ENCODE measurements around the gene CLEC18C.
"Not testable (repeated sequence)": the region's sequence is repeated elsewhere in the genome, so short reads cannot be mapped to it uniquely, and the experiment has no call there.

Gene CLEC18C

DNA sequence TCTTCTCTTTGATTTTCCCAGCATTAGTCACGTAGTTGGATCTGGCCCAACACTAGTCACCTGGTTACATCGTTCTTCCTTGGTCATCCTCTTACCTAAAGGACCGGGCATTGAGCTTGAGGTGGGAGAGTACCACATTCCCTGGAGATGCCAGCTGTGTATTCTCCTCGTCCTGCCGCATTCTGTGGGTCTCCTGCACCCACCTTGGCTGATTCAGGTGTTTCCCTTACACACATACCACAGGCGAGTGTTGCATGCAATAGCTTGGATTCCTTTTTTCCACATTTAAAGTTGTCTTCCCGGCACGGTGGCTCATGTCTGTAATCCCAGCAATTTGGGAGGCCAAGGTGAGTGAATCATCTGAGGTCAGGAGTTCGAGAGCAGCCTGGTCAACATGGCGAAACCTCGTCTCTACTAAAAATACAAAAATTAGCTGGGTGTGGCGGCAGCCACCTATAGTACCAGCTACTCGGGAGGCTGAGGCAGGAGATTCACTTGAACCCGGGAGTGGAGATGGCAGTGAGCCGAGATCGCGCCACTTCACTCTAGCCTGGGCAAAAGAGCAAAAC lies 21.6 kb upstream of the CLEC18C start:
- no peaks in the 10 kb centered on the region for H3K27me3 ChIP-seq (replicated peaks; ENCODE audit: insufficient read depth, low read length)
- H3K4me1 ChIP-seq (ENCODE audit: low read length) = no peaks in the 10 kb centered on the region
- H3K4me2 ChIP-seq (ENCODE audit: low read depth, low read length) = no peak overlapping the region
- H3K79me2 ChIP-seq (ENCODE audit: low read length) = no peaks in the 10 kb centered on the region
- no peak overlapping the region for H2AFZ ChIP-seq (ENCODE audit: low read length)
- H3K27ac ChIP-seq (ENCODE audit: low read length) = no peak overlapping the region
- no peaks in the 10 kb centered on the region for H4K20me1 ChIP-seq (ENCODE audit: insufficient read depth, low read length)
- H3K9me2 ChIP-seq (replicated peaks; ENCODE audit: insufficient read depth, low read length) = no peaks in the 10 kb centered on the region
- peaks cover 6% of the 10 kb centered on the region; the same call in 1 of the 2 replicates for H3K36me3 ChIP-seq (replicated peaks; ENCODE audit: insufficient read depth, low read length)
- no peak overlapping the region for H3K9ac ChIP-seq (ENCODE audit: low read length)
- H3F3A ChIP-seq (ENCODE audit: insufficient read depth, low read length) = no peaks in the 10 kb centered on the region
- no peak for DNase-seq
- TF ChIP-seq, protein P1, sequence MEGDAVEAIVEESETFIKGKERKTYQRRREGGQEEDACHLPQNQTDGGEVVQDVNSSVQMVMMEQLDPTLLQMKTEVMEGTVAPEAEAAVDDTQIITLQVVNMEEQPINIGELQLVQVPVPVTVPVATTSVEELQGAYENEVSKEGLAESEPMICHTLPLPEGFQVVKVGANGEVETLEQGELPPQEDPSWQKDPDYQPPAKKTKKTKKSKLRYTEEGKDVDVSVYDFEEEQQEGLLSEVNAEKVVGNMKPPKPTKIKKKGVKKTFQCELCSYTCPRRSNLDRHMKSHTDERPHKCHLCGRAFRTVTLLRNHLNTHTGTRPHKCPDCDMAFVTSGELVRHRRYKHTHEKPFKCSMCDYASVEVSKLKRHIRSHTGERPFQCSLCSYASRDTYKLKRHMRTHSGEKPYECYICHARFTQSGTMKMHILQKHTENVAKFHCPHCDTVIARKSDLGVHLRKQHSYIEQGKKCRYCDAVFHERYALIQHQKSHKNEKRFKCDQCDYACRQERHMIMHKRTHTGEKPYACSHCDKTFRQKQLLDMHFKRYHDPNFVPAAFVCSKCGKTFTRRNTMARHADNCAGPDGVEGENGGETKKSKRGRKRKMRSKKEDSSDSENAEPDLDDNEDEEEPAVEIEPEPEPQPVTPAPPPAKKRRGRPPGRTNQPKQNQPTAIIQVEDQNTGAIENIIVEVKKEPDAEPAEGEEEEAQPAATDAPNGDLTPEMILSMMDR (IDR thresholded peaks at IDR 0.05; ENCODE audit: low read length) = no peak
- no peak for TF ChIP-seq EZH2phosphoT487 (IDR thresholded peaks at IDR 0.05; ENCODE audit: low read length)
- no peak for TF ChIP-seq EZH2 (optimal IDR thresholded peaks at IDR 0.05; ENCODE audit: low read depth, low read length)
- no peaks in the 10 kb centered on the region for H3K9me3 ChIP-seq (replicated peaks; ENCODE audit: insufficient read depth, low read length)
- no peak overlapping the region for H3K4me3 ChIP-seq (ENCODE audit: low read length)

- H3K79me2 ChIP-seq (ENCODE audit: low read length) = no peaks in the 10 kb centered on the region
- H3K27ac ChIP-seq (ENCODE audit: low read length) = no peak overlapping the region
- TF ChIP-seq, protein P1 (IDR thresholded peaks at IDR 0.05; ENCODE audit: low read length) = no peak
- no peak for TF ChIP-seq EZH2phosphoT487 (IDR thresholded peaks at IDR 0.05; ENCODE audit: low read length)
- no peak overlapping the region for H2AFZ ChIP-seq (ENCODE audit: low read length)
- no peak for DNase-seq
- no peak overlapping the region for H3K9ac ChIP-seq (ENCODE audit: low read length)
- H4K20me1 ChIP-seq (ENCODE audit: insufficient read depth, low read length) = no peaks in the 10 kb centered on the region
- no peak overlapping the region for H3K4me2 ChIP-seq (ENCODE audit: low read depth, low read length)
- H3F3A ChIP-seq (ENCODE audit: insufficient read depth, low read length) = no peaks in the 10 kb centered on the region
- H3K4me3 ChIP-seq (ENCODE audit: low read length) = no peak overlapping the region
- no peaks in the 10 kb centered on the region for H3K27me3 ChIP-seq (replicated peaks; ENCODE audit: insufficient read depth, low read length)
- H3K9me2 ChIP-seq (replicated peaks; ENCODE audit: insufficient read depth, low read length) = no peaks in the 10 kb centered on the region
- H3K36me3 ChIP-seq (replicated peaks; ENCODE audit: insufficient read depth, low read length) = peaks cover 6% of the 10 kb centered on the region; the same call in 1 of the 2 replicates
- H3K4me1 ChIP-seq (ENCODE audit: low read length) = no peaks in the 10 kb centered on the region
- H3K9me3 ChIP-seq (replicated peaks; ENCODE audit: insufficient read depth, low read length) = no peaks in the 10 kb centered on the region
These were observed 20.8 kb upstream of the CLEC18C start for GRCh38 chr16:70152578-70153302.

GRCh38 chr16:70154736-70155135 lies 18.9 kb upstream of the CLEC18C start:
- not testable (repeated sequence) for H3K27ac ChIP-seq (ENCODE audit: low read length); H3F3A ChIP-seq (ENCODE audit: insufficient read depth, low read length); H3K4me3 ChIP-seq (ENCODE audit: low read length); H4K20me1 ChIP-seq (ENCODE audit: insufficient read depth, low read length); H3K9me3 ChIP-seq (replicated peaks; ENCODE audit: insufficient read depth, low read length); H2AFZ ChIP-seq (ENCODE audit: low read length); H3K9me2 ChIP-seq (replicated peaks; ENCODE audit: insufficient read depth, low read length); H3K36me3 ChIP-seq (replicated peaks; ENCODE audit: insufficient read depth, low read length); H3K9ac ChIP-seq (ENCODE audit: low read length); H3K4me2 ChIP-seq (ENCODE audit: low read depth, low read length); DNase-seq; H3K4me1 ChIP-seq (ENCODE audit: low read length); H3K27me3 ChIP-seq (replicated peaks; ENCODE audit: insufficient read depth, low read length); H3K79me2 ChIP-seq (ENCODE audit: low read length)

Data from MM.1S (cell line).